Cerebellar nuclear complex (tissue), 1 donor: Measurements from ENCODE around the gene SLC33A1.
"Not testable (repeated sequence)": the region's sequence is repeated elsewhere in the genome, so short reads cannot be mapped to it uniquely, and the experiment has no call there.

Experiments
- DNase-seq, 2 experiments: peaks; one replicate each; lab custom pipeline; 2025; lab: John Stamatoyannopoulos, UW

Gene SLC33A1

GRCh38 chr3:155854141-155854940, at the start of gene SLC33A1:
TSS of gene SLC33A1 (minus strand) at chr3:155854427. CDS start at chr3:155853997, 430 bp downstream.
- peak; percentile 88 to 97 for DNase-seq

- no peak for DNase-seq
These were observed 41.2 kb upstream of the SLC33A1 start for GRCh38 chr3:155895379-155895900.

GRCh38 chr3:155891321-155891720, 37.1 kb upstream of the SLC33A1 start:
- no peak for DNase-seq

GRCh38 chr3:155890671-155891190, 36.5 kb upstream of the SLC33A1 start:
- no peak for DNase-seq

GRCh38 chr3:155889952-155890351, 35.7 kb upstream of the SLC33A1 start:
- no peak for DNase-seq

GRCh38 chr3:155889212-155889611, 35.0 kb upstream of the SLC33A1 start:
- no peak for DNase-seq

GRCh38 chr3:155886915-155887314, 32.7 kb upstream of the SLC33A1 start:
- no peak for DNase-seq

- DNase-seq: not testable (repeated sequence)
These were observed 32.1 kb upstream of the SLC33A1 start for GRCh38 chr3:155886348-155886747.

GRCh38 chr3:155885292-155885691, 31.1 kb upstream of the SLC33A1 start:
- DNase-seq: no peak

GRCh38 chr3:155884292-155884691, 30.1 kb upstream of the SLC33A1 start:
- no peak for DNase-seq

GRCh38 chr3:155880286-155880685, 26.1 kb upstream of the SLC33A1 start:
- DNase-seq: no peak

GRCh38 chr3:155876503-155876902, 22.3 kb upstream of the SLC33A1 start:
- no peak for DNase-seq

GRCh38 chr3:155876037-155876436, 21.8 kb upstream of the SLC33A1 start:
- no peak for DNase-seq

- DNase-seq: no peak
These were observed 18.8 kb upstream of the SLC33A1 start for GRCh38 chr3:155872904-155873646.

- no peak for DNase-seq
These were observed 17.5 kb upstream of the SLC33A1 start for GRCh38 chr3:155871746-155872158.

GRCh38 chr3:155870945-155871745, 16.9 kb upstream of the SLC33A1 start:
- no peak for DNase-seq

GRCh38 chr3:155870133-155870944, 16.1 kb upstream of the SLC33A1 start, which contains the start of gene GMPS:
TSS of gene GMPS (plus strand) at chr3:155870650. CDS start at chr3:155870871, 221 bp downstream.
- peak; percentile 71 to 75 for DNase-seq

- no peak for DNase-seq
These were observed 15.5 kb upstream of the SLC33A1 start for GRCh38 chr3:155869691-155870090.

GRCh38 chr3:155863072-155863784, 9.0 kb upstream of the SLC33A1 start:
- DNase-seq: no peak
